ENCODE measurements around the gene PIBF1.

GRCh38 chr13:72804301-72804700 lies 22.4 kb downstream of the PIBF1 start:
- TF ChIP-seq POLR2A (IDR thresholded peaks at IDR 0.05), result no peak
- TF ChIP-seq, protein P1, sequence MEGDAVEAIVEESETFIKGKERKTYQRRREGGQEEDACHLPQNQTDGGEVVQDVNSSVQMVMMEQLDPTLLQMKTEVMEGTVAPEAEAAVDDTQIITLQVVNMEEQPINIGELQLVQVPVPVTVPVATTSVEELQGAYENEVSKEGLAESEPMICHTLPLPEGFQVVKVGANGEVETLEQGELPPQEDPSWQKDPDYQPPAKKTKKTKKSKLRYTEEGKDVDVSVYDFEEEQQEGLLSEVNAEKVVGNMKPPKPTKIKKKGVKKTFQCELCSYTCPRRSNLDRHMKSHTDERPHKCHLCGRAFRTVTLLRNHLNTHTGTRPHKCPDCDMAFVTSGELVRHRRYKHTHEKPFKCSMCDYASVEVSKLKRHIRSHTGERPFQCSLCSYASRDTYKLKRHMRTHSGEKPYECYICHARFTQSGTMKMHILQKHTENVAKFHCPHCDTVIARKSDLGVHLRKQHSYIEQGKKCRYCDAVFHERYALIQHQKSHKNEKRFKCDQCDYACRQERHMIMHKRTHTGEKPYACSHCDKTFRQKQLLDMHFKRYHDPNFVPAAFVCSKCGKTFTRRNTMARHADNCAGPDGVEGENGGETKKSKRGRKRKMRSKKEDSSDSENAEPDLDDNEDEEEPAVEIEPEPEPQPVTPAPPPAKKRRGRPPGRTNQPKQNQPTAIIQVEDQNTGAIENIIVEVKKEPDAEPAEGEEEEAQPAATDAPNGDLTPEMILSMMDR (IDR thresholded peaks at IDR 0.05), result no peak
